OCI-LY1 (cell line): Measurements from ENCODE around the gene FAM184A.

Source experiments
- CTCF ChIP-seq: fragments of 200-600 bp; sonication (generic), shearing (Covaris generic); IDR thresholded peaks from 2 replicates; pipeline ENCODE4 v1.5.1; 2017; ENCODE audit warnings: mild to moderate bottlenecking, antibody characterized with exemption, low read length, moderate library complexity, mixed read lengths
- EZH2 ChIP-seq: fragments of 200-600 bp; sonication (generic), shearing (Covaris generic); IDR thresholded peaks from 2 replicates; pipeline ENCODE4 v1.8.0; 2017; ENCODE audit warnings: borderline replicate concordance, mixed run types, mild to moderate bottlenecking, antibody characterized with exemption, low read length, moderate library complexity, mixed read lengths

GRCh38 chr6:119037264-119037663, 41.2 kb downstream of the FAM184A start:
- TF ChIP-seq CTCF = no peak
- TF ChIP-seq EZH2 = no peak
